Prostate gland (tissue), 2 donors: ENCODE results near the gene EFCAB8. TPM values are rescaled to one million over a fixed set of nuclear protein-coding genes. Genes with fewer than 3 reads are reported as not detected.
"Not testable (repeated sequence)": the region's sequence is repeated elsewhere in the genome, so short reads cannot be mapped to it uniquely, and the experiment has no call there.

Experiments used
- DNase-seq: peaks from one replicate; pipeline ENCODE4 v3.0.0-alpha.2; 2019; ENCODE audit warnings: low spot score
- H3K27ac ChIP-seq, 2 donors: fragments of 200-600 bp; sonication (generic); 2 replicates each; pipeline ENCODE4 v1.5.1; 2017 to 2019
- H3K27me3 ChIP-seq: fragments of 200-600 bp; sonication (generic); replicated peaks from 2 replicates; pipeline ENCODE4 v1.5.1; 2019; ENCODE audit not compliant: insufficient read depth
- H3K36me3 ChIP-seq, 2 donors: fragments of 200-600 bp; sonication (generic); 1 replicate in 1 of 2; 2 replicates in 1 of 2; pipeline versions ENCODE4 v1.5.1 to v1.8.1; 2017 to 2019
- H3K4me1 ChIP-seq: fragments of 200-600 bp; sonication (generic); replicated peaks from 2 replicates; pipeline ENCODE4 v1.5.1; 2019
- H3K4me3 ChIP-seq, 2 donors: fragments of 200-600 bp; sonication (generic); 2 replicates each; pipeline ENCODE4 v1.5.1; 2017 to 2019
- H3K9me3 ChIP-seq: fragments of 200-600 bp; sonication (generic); 2 replicates; pipeline ENCODE4 v1.5.1; 2017
- POLR2A ChIP-seq: fragments of 450-650 bp; IDR thresholded peaks from one replicate; pipeline ENCODE4 v1.6.1; 2016; ENCODE audit warnings: antibody characterized with exemption, mild to moderate bottlenecking
- POLR2AphosphoS5 ChIP-seq: sonication (generic); formaldehyde crosslinking; IDR thresholded peaks from one replicate; pipeline ENCODE4 v1.6.1; 2017; ENCODE audit warnings: antibody characterized with exemption
- WGBS: methylation state at CpG from one replicate; pipeline ENCODE4 v1.1.5; 2018; 5-methylcytosine and 5-hydroxymethylcytosine counted together
- intact Hi-C: fragments of 100-400 bp; cut with DNase I; formaldehyde crosslinking; loops from one replicate; pipeline ENCODE4 v1.14.2; 2022
- total RNA-seq, 2 donors: library from RNA; depleted of rRNA; stranded (reverse); fragments of >200 nt; gene quantifications; one replicate each; pipeline ENCODE4 v1.1.0, GENCODE V29; 2016
- TF ChIP-seq, protein P1 (sequence below), 4 experiments: fragments of 200-600 bp in 2 of 4; fragments of 450-650 bp in 2 of 4; sonication (generic) in 2 of 4; IDR thresholded peaks; 1 replicate in 3 of 4; 2 replicates in 1 of 4; pipeline ENCODE4 v1.5.1; 2016 to 2019; ENCODE audit warnings: antibody characterized with exemption in 4 of 4, mild to moderate bottlenecking in 2 of 4, moderate library complexity in 2 of 4

The EFCAB8 gene
- total RNA-seq, 2 donors from 2014 or later = 0.87 to 1.8 TPM

DNA sequence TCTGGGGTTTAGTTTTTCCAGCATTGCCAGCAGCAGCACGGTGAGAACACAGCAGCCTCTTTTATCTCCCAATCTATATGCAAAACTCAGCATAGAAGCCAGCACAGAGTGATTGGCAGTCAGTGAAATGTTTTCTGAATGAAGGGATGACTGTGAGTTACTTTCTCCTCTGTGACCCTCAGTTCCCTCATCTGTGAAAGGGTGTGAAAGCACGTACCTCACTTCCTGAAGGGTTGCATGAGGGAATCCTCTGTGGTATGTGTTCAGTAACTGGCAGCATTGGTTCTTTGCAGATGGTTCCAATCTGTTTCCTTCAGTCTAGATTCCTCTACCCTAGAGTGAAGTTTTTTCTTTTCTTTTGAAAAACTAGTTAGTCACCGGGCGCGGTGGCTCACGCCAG, 40.0 kb downstream of the EFCAB8 start:
- Histone ChIP-seq H3K27me3 (no peaks in the 10 kb centered on the region), H3K27ac (no peak overlapping the region), H3K36me3 (no peaks in the 10 kb centered on the region), H3K4me1 (no peaks in the 10 kb centered on the region), H3K9me3 (no peaks in the 10 kb centered on the region), H3K4me3 (no peak overlapping the region)
- WGBS = 67% methylated on average over 6 of the region's 6 CpGs
- DNase-seq = no peak
- TF ChIP-seq POLR2A = no peak
- TF ChIP-seq, protein P1, sequence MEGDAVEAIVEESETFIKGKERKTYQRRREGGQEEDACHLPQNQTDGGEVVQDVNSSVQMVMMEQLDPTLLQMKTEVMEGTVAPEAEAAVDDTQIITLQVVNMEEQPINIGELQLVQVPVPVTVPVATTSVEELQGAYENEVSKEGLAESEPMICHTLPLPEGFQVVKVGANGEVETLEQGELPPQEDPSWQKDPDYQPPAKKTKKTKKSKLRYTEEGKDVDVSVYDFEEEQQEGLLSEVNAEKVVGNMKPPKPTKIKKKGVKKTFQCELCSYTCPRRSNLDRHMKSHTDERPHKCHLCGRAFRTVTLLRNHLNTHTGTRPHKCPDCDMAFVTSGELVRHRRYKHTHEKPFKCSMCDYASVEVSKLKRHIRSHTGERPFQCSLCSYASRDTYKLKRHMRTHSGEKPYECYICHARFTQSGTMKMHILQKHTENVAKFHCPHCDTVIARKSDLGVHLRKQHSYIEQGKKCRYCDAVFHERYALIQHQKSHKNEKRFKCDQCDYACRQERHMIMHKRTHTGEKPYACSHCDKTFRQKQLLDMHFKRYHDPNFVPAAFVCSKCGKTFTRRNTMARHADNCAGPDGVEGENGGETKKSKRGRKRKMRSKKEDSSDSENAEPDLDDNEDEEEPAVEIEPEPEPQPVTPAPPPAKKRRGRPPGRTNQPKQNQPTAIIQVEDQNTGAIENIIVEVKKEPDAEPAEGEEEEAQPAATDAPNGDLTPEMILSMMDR (IDR thresholded peaks at IDR 0.05) = no peak
- no peak for TF ChIP-seq POLR2AphosphoS5
- intact Hi-C loops = no loop called here

DNA sequence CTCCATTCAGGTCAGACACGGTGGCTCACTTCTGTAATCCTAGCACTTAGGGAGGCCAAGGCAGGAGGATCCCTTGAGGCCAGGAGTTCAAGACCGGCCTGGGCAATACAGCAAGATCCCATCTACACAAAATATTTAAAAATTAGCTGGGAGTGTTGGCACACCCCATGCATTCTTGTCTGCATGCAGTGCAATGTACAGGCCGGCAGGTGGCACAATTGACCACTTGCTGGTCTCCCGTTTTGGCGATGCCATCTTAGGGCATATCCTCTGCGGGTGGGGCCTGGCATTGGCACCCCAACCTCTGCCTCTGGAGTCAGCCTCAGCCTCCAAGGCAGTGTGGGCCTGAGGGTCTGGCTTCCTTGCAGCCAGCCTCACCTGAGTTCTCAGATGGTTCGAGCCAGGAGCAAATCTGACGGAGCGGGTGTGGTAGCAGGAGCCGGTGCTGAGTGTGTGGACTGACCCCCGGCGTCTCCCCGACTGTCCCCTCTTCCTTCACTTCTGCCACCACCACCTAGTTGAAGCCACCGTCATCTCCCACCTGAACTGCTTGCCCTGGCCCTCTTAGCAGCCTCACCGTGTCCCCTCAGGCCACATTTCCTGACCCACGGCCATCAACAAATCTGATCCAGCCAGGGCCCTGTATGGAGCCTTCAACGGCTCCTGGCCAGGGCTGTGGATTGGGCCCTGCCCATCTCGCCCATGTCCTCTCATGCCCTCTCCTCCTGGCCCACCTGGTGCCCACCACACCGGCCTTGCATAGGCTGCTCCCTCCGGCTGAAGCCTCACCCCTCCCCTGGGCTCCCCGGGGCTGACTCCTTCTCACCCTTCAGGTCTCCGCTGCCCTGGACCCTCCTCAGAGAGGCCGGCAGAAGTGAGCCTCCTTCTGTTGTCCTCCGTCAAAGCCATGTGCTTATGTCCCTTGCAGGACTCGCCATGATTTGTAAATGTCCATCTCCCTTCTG, 44.0 kb downstream of the EFCAB8 start:
- Histone ChIP-seq H3K27ac (no peak overlapping the region), H3K9me3 (no peaks in the 10 kb centered on the region), H3K27me3 (no peaks in the 10 kb centered on the region), H3K4me1 (no peaks in the 10 kb centered on the region), H3K4me3 (no peak overlapping the region), H3K36me3 (no peaks in the 10 kb centered on the region)
- DNase-seq = peak; percentile 11
- TF ChIP-seq POLR2A = no peak
- TF ChIP-seq, protein P1 (IDR thresholded peaks at IDR 0.05) = peak; percentile 73 to 88 (median 84)
- intact Hi-C loops = loop anchor here (5.0 kb wide), 1 partner anchor 400 kb away; no protein-coding TSS in a partner anchor
- WGBS = 66% methylated on average over 25 of the region's 25 CpGs

DNA sequence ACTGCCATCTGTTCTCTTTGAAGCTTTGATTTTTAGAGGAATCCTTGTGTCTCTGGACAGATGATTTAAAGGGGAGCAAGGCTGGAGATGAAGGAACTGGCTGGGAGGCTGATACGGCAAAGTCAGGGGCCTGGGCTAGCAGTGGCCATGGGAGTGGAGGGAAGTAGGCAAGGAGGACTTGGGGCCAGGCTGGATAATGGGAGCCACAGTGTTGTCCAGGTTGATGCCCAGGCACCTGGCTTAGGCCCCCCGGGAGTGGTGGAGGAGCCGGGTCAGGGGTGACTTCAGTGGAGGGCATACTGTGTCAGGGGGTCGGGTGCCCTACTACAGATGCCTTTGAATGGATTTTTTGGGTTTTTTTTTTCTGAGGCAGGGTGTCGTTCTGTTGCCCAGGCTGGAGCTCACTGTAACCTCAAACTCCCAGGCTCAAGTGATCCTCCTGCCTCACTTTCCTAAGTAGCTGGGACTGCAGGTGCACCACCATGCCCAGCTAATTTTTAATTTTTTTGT, 45.0 kb downstream of the EFCAB8 start:
- Histone ChIP-seq H3K27me3 (no peaks in the 10 kb centered on the region), H3K4me3 (no peak overlapping the region), H3K9me3 (no peaks in the 10 kb centered on the region), H3K36me3 (no peaks in the 10 kb centered on the region), H3K27ac (no peak overlapping the region), H3K4me1 (no peaks in the 10 kb centered on the region)
- WGBS = 93% methylated on average over 5 of the region's 5 CpGs
- no peak for TF ChIP-seq POLR2AphosphoS5
- no peak for TF ChIP-seq POLR2A
- TF ChIP-seq, protein P1 (IDR thresholded peaks at IDR 0.05) = no peak
- DNase-seq = no peak
- intact Hi-C loops = loop anchor here (5.0 kb wide), 1 partner anchor 399 kb away; no protein-coding TSS in a partner anchor

DNA sequence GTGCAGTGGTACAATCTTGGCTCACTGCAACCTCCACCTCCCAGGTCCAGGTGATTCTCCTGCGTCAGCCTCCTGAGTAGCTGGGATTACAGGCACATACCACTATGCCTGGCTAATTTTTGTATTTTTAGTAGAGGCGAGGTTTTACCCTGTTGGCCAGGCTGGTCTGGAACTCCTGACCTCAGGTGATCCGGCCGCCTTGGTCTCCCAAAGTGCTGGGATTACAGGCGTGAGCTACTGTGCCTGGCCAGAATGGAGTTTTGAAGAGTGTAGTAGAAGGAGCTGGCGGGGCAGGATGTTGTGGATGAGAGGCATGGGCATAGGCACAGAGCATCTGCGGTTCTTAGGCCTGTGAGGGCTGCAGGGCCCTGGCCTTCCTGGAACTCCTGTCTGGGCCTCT, 46.0 kb downstream of the EFCAB8 start:
- not testable (repeated sequence) for H3K4me3 ChIP-seq, DNase-seq, H3K4me1 ChIP-seq, H3K27me3 ChIP-seq, H3K36me3 ChIP-seq, H3K9me3 ChIP-seq, H3K27ac ChIP-seq
- 95% methylated on average over 7 of the region's 7 CpGs for WGBS
- intact Hi-C loops = loop anchor here (5.0 kb wide), 1 partner anchor 398 kb away; no protein-coding TSS in a partner anchor

DNA sequence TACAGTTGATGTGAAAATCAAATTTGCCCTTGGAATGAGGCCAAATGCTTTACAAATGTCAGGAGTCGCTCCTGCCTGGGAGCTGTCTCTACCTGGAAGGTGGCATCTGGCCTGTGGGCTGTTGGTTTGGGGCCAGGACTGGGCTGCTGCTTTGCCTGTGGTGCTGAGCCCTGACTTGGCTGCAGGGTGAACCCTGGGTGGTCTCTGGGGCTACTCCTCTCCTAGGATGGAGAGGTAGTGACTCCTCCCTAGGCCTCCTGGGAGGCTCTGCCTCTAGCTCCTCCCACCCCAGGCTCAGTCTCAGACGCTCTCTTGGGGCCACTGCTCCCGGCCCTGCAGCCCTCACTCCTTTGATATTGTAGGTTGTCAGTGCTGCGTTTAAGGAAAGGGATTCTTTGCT, 47.5 kb downstream of the EFCAB8 start:
- Histone ChIP-seq H3K27ac (no peak overlapping the region), H3K36me3 (no peaks in the 10 kb centered on the region), H3K27me3 (no peaks in the 10 kb centered on the region), H3K4me1 (no peaks in the 10 kb centered on the region), H3K9me3 (no peaks in the 10 kb centered on the region), H3K4me3 (no peak overlapping the region)
- intact Hi-C loops = no loop called here
- DNase-seq = no peak
- TF ChIP-seq POLR2AphosphoS5 (no peak), POLR2A (no peak)
- TF ChIP-seq, protein P1 (IDR thresholded peaks at IDR 0.05) = no peak
- WGBS = 61% methylated on average over 2 of the region's 4 CpGs
